Neural progenitor cell (in vitro differentiated cells): Measurements from ENCODE around the gene OR2W1. TPM values are rescaled to one million over a fixed set of nuclear protein-coding genes. Genes with fewer than 3 reads are reported as not detected.

Experiments used
- DNase-seq: peaks from one replicate; pipeline ENCODE4 v3.0.0-alpha.2; 2016; ENCODE audit warnings: low spot score
- H2AFZ ChIP-seq: fragments of 200-600 bp; sonication (generic); replicated peaks from 2 replicates; pipeline ENCODE4 v1.6.1; 2016; ENCODE audit warnings: antibody characterized with exemption
- H3F3A ChIP-seq: fragments of 200-600 bp; sonication (generic); 2 replicates; pipeline ENCODE4 v1.6.1; 2016; ENCODE audit warnings: antibody characterized with exemption, low read depth
- H3K27ac ChIP-seq: fragments of 200-600 bp; sonication (generic); 2 replicates; pipeline ENCODE4 v1.5.1; 2016; ENCODE audit warnings: mild to moderate bottlenecking
- H3K27me3 ChIP-seq: fragments of 200-600 bp; sonication (generic); 2 replicates; pipeline ENCODE4 v1.6.1; 2016; ENCODE audit warnings: mild to moderate bottlenecking, moderate library complexity
- H3K36me3 ChIP-seq: fragments of 200-600 bp; sonication (generic); 2 replicates; pipeline ENCODE4 v1.5.1; 2016
- H3K4me1 ChIP-seq: fragments of 200-600 bp; sonication (generic); 2 replicates; pipeline ENCODE4 v1.6.1; 2016; ENCODE audit warnings: mixed run types
- H3K4me2 ChIP-seq: fragments of 200-600 bp; sonication (generic); 2 replicates; pipeline ENCODE4 v1.6.1; 2016
- H3K4me3 ChIP-seq: fragments of 200-600 bp; sonication (generic); 2 replicates; pipeline ENCODE4 v1.5.1; 2016
- H3K79me2 ChIP-seq: fragments of 200-600 bp; sonication (generic); 2 replicates; pipeline ENCODE4 v1.6.1; 2016; ENCODE audit warnings: low read depth
- H3K9ac ChIP-seq: fragments of 200-600 bp; sonication (generic); 2 replicates; pipeline ENCODE4 v1.6.1; 2016
- H3K9me3 ChIP-seq: fragments of 200-600 bp; sonication (generic); 2 replicates; pipeline ENCODE4 v1.5.1; 2016; ENCODE audit warnings: low read depth
- H4K20me1 ChIP-seq: fragments of 200-600 bp; sonication (generic); 2 replicates; pipeline ENCODE4 v1.6.1; 2016; ENCODE audit warnings: low read depth
- H3K27ac Mint-ChIP-seq: 3 replicates; pipeline ENCODE4 v1.8.0; 2021; ENCODE audit warnings: mixed read lengths
- H3K27me3 Mint-ChIP-seq: 2 replicates; pipeline ENCODE4 v1.8.0; 2022; ENCODE audit warnings: low read depth, mild to moderate bottlenecking, inconsistent platforms, moderate library complexity, mixed read lengths; ENCODE audit not compliant: insufficient read depth
- H3K36me3 Mint-ChIP-seq: 3 replicates; pipeline ENCODE4 v1.8.0; 2021; ENCODE audit warnings: mixed read lengths
- H3K4me1 Mint-ChIP-seq: 3 replicates; pipeline ENCODE4 v1.8.0; 2021; ENCODE audit warnings: mixed read lengths
- H3K4me3 Mint-ChIP-seq: 3 replicates; pipeline ENCODE4 v1.8.0; 2021; ENCODE audit warnings: mild to moderate bottlenecking, moderate library complexity, mixed read lengths
- H3K9me3 Mint-ChIP-seq: 3 replicates; pipeline ENCODE4 v1.8.0; 2020; ENCODE audit warnings: mixed read lengths
- EZH2 ChIP-seq: fragments of 200-600 bp; sonication (generic); IDR thresholded peaks from 2 replicates; pipeline ENCODE4 v1.6.1; 2017; ENCODE audit warnings: antibody characterized with exemption, mild to moderate bottlenecking, moderate library complexity
- EZH2phosphoT487 ChIP-seq: fragments of 200-600 bp; sonication (generic); IDR thresholded peaks from 2 replicates; pipeline ENCODE4 v1.6.1; 2017; ENCODE audit warnings: antibody characterized with exemption
- total RNA-seq: library from RNA; depleted of rRNA; stranded (reverse); fragments of >200 nt; gene quantifications from 2 replicates; pipeline ENCODE4 v1.2.3, GENCODE V29; 2015; ENCODE audit warnings: low replicate concordance
- TF ChIP-seq, protein P1 (sequence below): fragments of 200-600 bp; sonication (generic); IDR thresholded peaks from 2 replicates; pipeline ENCODE4 v1.5.1; 2017; ENCODE audit warnings: antibody characterized with exemption, mild to moderate bottlenecking

The OR2W1 gene
- total RNA-seq, 1 donor from 2014 or later = not detected

- TF ChIP-seq EZH2phosphoT487 (no peak), EZH2 (no peak)
- TF ChIP-seq, protein P1, sequence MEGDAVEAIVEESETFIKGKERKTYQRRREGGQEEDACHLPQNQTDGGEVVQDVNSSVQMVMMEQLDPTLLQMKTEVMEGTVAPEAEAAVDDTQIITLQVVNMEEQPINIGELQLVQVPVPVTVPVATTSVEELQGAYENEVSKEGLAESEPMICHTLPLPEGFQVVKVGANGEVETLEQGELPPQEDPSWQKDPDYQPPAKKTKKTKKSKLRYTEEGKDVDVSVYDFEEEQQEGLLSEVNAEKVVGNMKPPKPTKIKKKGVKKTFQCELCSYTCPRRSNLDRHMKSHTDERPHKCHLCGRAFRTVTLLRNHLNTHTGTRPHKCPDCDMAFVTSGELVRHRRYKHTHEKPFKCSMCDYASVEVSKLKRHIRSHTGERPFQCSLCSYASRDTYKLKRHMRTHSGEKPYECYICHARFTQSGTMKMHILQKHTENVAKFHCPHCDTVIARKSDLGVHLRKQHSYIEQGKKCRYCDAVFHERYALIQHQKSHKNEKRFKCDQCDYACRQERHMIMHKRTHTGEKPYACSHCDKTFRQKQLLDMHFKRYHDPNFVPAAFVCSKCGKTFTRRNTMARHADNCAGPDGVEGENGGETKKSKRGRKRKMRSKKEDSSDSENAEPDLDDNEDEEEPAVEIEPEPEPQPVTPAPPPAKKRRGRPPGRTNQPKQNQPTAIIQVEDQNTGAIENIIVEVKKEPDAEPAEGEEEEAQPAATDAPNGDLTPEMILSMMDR = no peak
- H3K9me3 Mint-ChIP-seq = no peaks in the 10 kb centered on the region
- Histone ChIP-seq H3K9me3 (no peaks in the 10 kb centered on the region), H3K4me1 (peaks cover 4% of the 10 kb centered on the region), H3K9ac (no peak overlapping the region), H3K36me3 (no peaks in the 10 kb centered on the region), H2AFZ (no peak overlapping the region), H3K4me2 (no peak overlapping the region), H3K79me2 (no peaks in the 10 kb centered on the region), H3K4me3 (no peak overlapping the region), H4K20me1 (no peaks in the 10 kb centered on the region), H3K27me3 (peaks cover 87% of the 10 kb centered on the region), H3F3A (no peaks in the 10 kb centered on the region), H3K27ac (no peak overlapping the region)
- H3K4me3 Mint-ChIP-seq = no peak overlapping the region
- no peaks in the 10 kb centered on the region for H3K27me3 Mint-ChIP-seq
- H3K36me3 Mint-ChIP-seq = no peaks in the 10 kb centered on the region
- H3K4me1 Mint-ChIP-seq = peaks cover 9% of the 10 kb centered on the region
- H3K27ac Mint-ChIP-seq = no peak overlapping the region
- no peak for DNase-seq
Observed at GRCh38 chr6:29008089-29008488, 36.9 kb downstream of the OR2W1 start.

DNA sequence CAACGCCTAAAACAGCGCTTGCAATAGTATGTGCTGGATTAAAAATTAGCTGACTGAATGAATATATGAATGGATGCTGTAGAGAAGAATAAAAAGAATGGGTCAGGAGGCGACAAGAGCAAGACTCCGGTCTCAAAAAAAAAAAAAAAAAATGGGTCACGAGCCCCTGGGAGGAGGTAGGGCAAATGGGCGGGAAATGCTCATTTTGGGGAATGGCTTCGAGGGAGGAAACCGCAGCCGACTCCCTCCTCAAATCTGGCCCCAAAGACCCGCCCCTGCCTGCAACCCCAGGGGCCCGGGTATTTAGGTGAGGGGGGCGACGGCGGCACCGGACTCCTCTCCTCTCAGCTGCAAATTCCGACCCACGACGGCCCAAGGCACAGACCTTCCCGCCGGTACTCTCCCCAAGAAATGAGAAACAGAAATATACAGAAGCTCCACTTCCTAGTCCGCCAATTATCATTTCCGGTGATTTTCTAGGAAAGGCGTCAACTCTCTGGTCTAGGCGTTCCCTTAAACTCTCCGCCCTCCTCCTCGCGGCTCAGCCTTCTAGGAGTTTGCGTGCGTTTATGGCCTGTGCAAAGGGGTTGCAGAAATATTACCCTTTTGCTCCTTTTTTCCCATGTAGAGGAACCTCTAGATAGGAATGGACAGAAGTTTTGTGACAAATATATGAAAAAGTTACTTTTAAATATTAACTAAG lies 39.6 kb downstream of the OR2W1 start, which contains the start of gene ZNF311:
Gene ZNF311 (minus strand): TSS at position 133 of the 703 bp plus-strand sequence. CDS start 1,361 bp downstream, outside the sequence.
- H3K4me3 Mint-ChIP-seq = peak within 1 kb of the TSS; percentile 79
- H3K27ac Mint-ChIP-seq = no peak within 1 kb of the TSS

DNA sequence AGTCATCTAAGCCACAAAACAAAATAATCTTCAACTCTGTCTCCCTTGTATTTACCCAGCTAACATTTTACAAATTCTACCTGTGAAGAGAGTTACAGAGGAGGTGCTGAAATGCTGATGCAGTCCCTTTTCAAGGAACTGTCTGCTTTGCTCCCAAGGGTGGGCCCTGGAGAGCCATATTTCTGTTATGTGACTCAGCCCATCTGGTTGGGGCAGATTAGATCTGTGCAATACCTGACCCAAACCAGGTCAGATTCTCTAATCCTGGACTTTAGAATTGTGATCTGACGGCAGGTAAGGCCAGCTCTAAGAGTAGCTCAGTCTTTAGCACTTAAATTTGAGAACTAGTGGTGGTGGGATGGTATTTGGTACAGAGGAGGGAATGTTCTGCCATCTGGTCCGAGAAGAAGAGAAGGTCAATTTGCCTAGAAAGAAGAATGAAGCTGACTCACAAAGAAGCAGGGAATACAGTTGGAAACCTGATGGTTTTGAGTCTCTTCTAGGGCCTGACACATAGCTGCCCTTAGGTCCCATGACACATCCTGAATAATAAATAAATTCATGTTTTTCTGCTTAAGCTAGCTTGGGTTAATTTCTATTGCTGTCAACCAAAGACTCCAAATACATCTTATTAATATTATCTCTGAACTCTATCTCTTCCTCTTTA lies 48.0 kb downstream of the OR2W1 start:
- Mint-ChIP-seq H3K27me3 (peaks cover 2% of the 10 kb centered on the region), H3K9me3 (no peaks in the 10 kb centered on the region), H3K36me3 (no peaks in the 10 kb centered on the region), H3K4me1 (no peaks in the 10 kb centered on the region), H3K27ac (no peak overlapping the region), H3K4me3 (no peak overlapping the region)
- DNase-seq = no peak
- Histone ChIP-seq H3K9ac (no peak overlapping the region), H3K4me3 (no peak overlapping the region), H3K27me3 (no peaks in the 10 kb centered on the region), H4K20me1 (no peaks in the 10 kb centered on the region), H3K9me3 (no peaks in the 10 kb centered on the region), H3K4me1 (no peaks in the 10 kb centered on the region), H3K79me2 (no peaks in the 10 kb centered on the region), H3K4me2 (no peak overlapping the region), H3K27ac (no peak overlapping the region), H2AFZ (no peak overlapping the region), H3K36me3 (no peaks in the 10 kb centered on the region), H3F3A (no peaks in the 10 kb centered on the region)
- TF ChIP-seq EZH2 (no peak), EZH2phosphoT487 (no peak)
- TF ChIP-seq, protein P1 = no peak

More for the DNA sequence above, 39.6 kb downstream of the OR2W1 start, which contains the start of gene ZNF311:
- Histone ChIP-seq H3K79me2 (no peaks in the 10 kb centered on the region), H3K4me2 (peak within 1 kb of the TSS; percentile 57), H3K9ac (no peak within 1 kb of the TSS), H3K27ac (no peak within 1 kb of the TSS), H3K9me3 (no peaks in the 10 kb centered on the region), H3K4me3 (peak within 1 kb of the TSS; percentile 35), H3F3A (no peaks in the 10 kb centered on the region), H3K27me3 (peaks cover 59% of the 10 kb centered on the region), H3K36me3 (no peaks in the 10 kb centered on the region), H2AFZ (peak within 1 kb of the TSS; percentile 32), H4K20me1 (no peaks in the 10 kb centered on the region), H3K4me1 (no peaks in the 10 kb centered on the region)
- peak; percentile 49 for TF ChIP-seq EZH2
- TF ChIP-seq EZH2phosphoT487 = no peak
- TF ChIP-seq, protein P1 = no peak
- Mint-ChIP-seq H3K4me1 (peaks cover 1% of the 10 kb centered on the region), H3K9me3 (no peaks in the 10 kb centered on the region), H3K27me3 (no peaks in the 10 kb centered on the region), H3K36me3 (no peaks in the 10 kb centered on the region)
- peak; percentile 34 for DNase-seq
